ENCODE measurements around the gene HSD17B11. TPM values are rescaled to one million over a fixed set of nuclear protein-coding genes. Genes with fewer than 3 reads are reported as not detected.
"Not testable (repeated sequence)": the region's sequence is repeated elsewhere in the genome, so short reads cannot be mapped to it uniquely, and the experiment has no call there.

Gene HSD17B11
- total RNA-seq, 1 donor from 2014 or later = 11.0 TPM

- DNase-seq (ENCODE audit: low spot score) = no peak
- intact Hi-C loops (cut with DNase I) = no loop called here
These were observed 69.1 kb downstream of the HSD17B11 start for GRCh38 chr4:87321888-87322287.

- no peak for DNase-seq (ENCODE audit: low spot score)
- intact Hi-C loops (cut with DNase I) = no loop called here
These were observed 73.5 kb downstream of the HSD17B11 start for GRCh38 chr4:87317527-87317926.

- no peak for DNase-seq (ENCODE audit: low spot score)
- intact Hi-C loops (cut with DNase I) = no loop called here
These were observed 74.0 kb downstream of the HSD17B11 start for GRCh38 chr4:87316961-87317360.

GRCh38 chr4:87315000-87315399 lies 76.0 kb downstream of the HSD17B11 start:
- intact Hi-C loops (cut with DNase I) = not testable (repeated sequence)

GRCh38 chr4:87313756-87314155 lies 77.2 kb downstream of the HSD17B11 start:
- no peak for DNase-seq (ENCODE audit: low spot score)
- intact Hi-C loops (cut with DNase I) = no loop called here

More at GRCh38 chr4:87315000-87315399, 76.0 kb downstream of the HSD17B11 start:
- DNase-seq (ENCODE audit: low spot score) = not testable (repeated sequence)

- intact Hi-C loops (cut with DNase I) = no loop called here
- DNase-seq (ENCODE audit: low spot score) = no peak
These were observed 79.3 kb downstream of the HSD17B11 start for GRCh38 chr4:87311684-87312083.

GRCh38 chr4:87310691-87311335 lies 80.2 kb downstream of the HSD17B11 start:
- no peak for DNase-seq (ENCODE audit: low spot score)

GRCh38 chr4:87309625-87310024 lies 81.4 kb downstream of the HSD17B11 start:
- DNase-seq (ENCODE audit: low spot score) = no peak
- intact Hi-C loops (cut with DNase I) = no loop called here

More at GRCh38 chr4:87310691-87311335, 80.2 kb downstream of the HSD17B11 start:
- intact Hi-C loops (cut with DNase I) = no loop called here

- no peak for DNase-seq (ENCODE audit: low spot score)
- intact Hi-C loops (cut with DNase I) = no loop called here
These were observed 84.9 kb downstream of the HSD17B11 start for GRCh38 chr4:87306056-87306455.

- intact Hi-C loops (cut with DNase I) = no loop called here
- DNase-seq (ENCODE audit: low spot score) = no peak
These were observed 85.4 kb downstream of the HSD17B11 start for GRCh38 chr4:87305562-87305961.

- no peak for DNase-seq (ENCODE audit: low spot score)
- intact Hi-C loops (cut with DNase I) = no loop called here
These were observed 86.1 kb downstream of the HSD17B11 start for GRCh38 chr4:87304745-87305432.

- intact Hi-C loops (cut with DNase I) = no loop called here
- no peak for DNase-seq (ENCODE audit: low spot score)
These were observed 91.1 kb downstream of the HSD17B11 start for GRCh38 chr4:87299898-87300297.

GRCh38 chr4:87298362-87298761 lies 92.6 kb downstream of the HSD17B11 start:
- intact Hi-C loops (cut with DNase I) = no loop called here
- DNase-seq (ENCODE audit: low spot score) = no peak

- intact Hi-C loops (cut with DNase I); DNase-seq (ENCODE audit: low spot score): not testable (repeated sequence)
These were observed 96.1 kb downstream of the HSD17B11 start for GRCh38 chr4:87294911-87295310.

- intact Hi-C loops (cut with DNase I); DNase-seq (ENCODE audit: low spot score): not testable (repeated sequence)
These were observed 97.1 kb downstream of the HSD17B11 start for GRCh38 chr4:87293889-87294288.

GRCh38 chr4:87286970-87287369 lies 104.0 kb downstream of the HSD17B11 start:
- intact Hi-C loops (cut with DNase I) = no loop called here
- no peak for DNase-seq (ENCODE audit: low spot score)

Small RNA genes within 50 kb of the gene (microRNA-seq; reads per million reads assigned to microRNA genes)
- not detected for gene MIR5705

Other genes starting within 250 kb of the HSD17B11 start
- gene KLHL8, start 170.6 kb downstream of the HSD17B11 start, total RNA-seq = 11.2 TPM
- gene HSD17B13, start 68.3 kb downstream of the HSD17B11 start, total RNA-seq = 0.38 TPM
- gene NUDT9, start 31.4 kb upstream of the HSD17B11 start, total RNA-seq = 21.5 TPM
- 202 TPM for gene SPARCL1, start 138.2 kb upstream of the HSD17B11 start, total RNA-seq
- not detected for gene DSPP, start 217.3 kb upstream of the HSD17B11 start, total RNA-seq

Data from cardiac septum (tissue), 1 donor.